Neural progenitor cell (in vitro differentiated cells): ENCODE measurements around the gene ANG. TPM values are rescaled to one million over a fixed set of nuclear protein-coding genes. Genes with fewer than 3 reads are reported as not detected.
"Not testable (repeated sequence)": the region's sequence is repeated elsewhere in the genome, so short reads cannot be mapped to it uniquely, and the experiment has no call there.

Source experiments
- DNase-seq: peaks from one replicate; pipeline ENCODE4 v3.0.0-alpha.2; 2016; ENCODE audit warnings: low spot score
- H2AFZ ChIP-seq: fragments of 200-600 bp; sonication (generic); replicated peaks from 2 replicates; pipeline ENCODE4 v1.6.1; 2016; ENCODE audit warnings: antibody characterized with exemption
- H3F3A ChIP-seq: fragments of 200-600 bp; sonication (generic); 2 replicates; pipeline ENCODE4 v1.6.1; 2016; ENCODE audit warnings: antibody characterized with exemption, low read depth
- H3K27ac ChIP-seq: fragments of 200-600 bp; sonication (generic); 2 replicates; pipeline ENCODE4 v1.5.1; 2016; ENCODE audit warnings: mild to moderate bottlenecking
- H3K27me3 ChIP-seq: fragments of 200-600 bp; sonication (generic); 2 replicates; pipeline ENCODE4 v1.6.1; 2016; ENCODE audit warnings: mild to moderate bottlenecking, moderate library complexity
- H3K36me3 ChIP-seq: fragments of 200-600 bp; sonication (generic); 2 replicates; pipeline ENCODE4 v1.5.1; 2016
- H3K4me1 ChIP-seq: fragments of 200-600 bp; sonication (generic); 2 replicates; pipeline ENCODE4 v1.6.1; 2016; ENCODE audit warnings: mixed run types
- H3K4me2 ChIP-seq: fragments of 200-600 bp; sonication (generic); 2 replicates; pipeline ENCODE4 v1.6.1; 2016
- H3K4me3 ChIP-seq: fragments of 200-600 bp; sonication (generic); 2 replicates; pipeline ENCODE4 v1.5.1; 2016
- H3K79me2 ChIP-seq: fragments of 200-600 bp; sonication (generic); 2 replicates; pipeline ENCODE4 v1.6.1; 2016; ENCODE audit warnings: low read depth
- H3K9ac ChIP-seq: fragments of 200-600 bp; sonication (generic); 2 replicates; pipeline ENCODE4 v1.6.1; 2016
- H3K9me3 ChIP-seq: fragments of 200-600 bp; sonication (generic); 2 replicates; pipeline ENCODE4 v1.5.1; 2016; ENCODE audit warnings: low read depth
- H4K20me1 ChIP-seq: fragments of 200-600 bp; sonication (generic); 2 replicates; pipeline ENCODE4 v1.6.1; 2016; ENCODE audit warnings: low read depth
- H3K27ac Mint-ChIP-seq: 3 replicates; pipeline ENCODE4 v1.8.0; 2021; ENCODE audit warnings: mixed read lengths
- H3K27me3 Mint-ChIP-seq: 2 replicates; pipeline ENCODE4 v1.8.0; 2022; ENCODE audit warnings: low read depth, mild to moderate bottlenecking, inconsistent platforms, moderate library complexity, mixed read lengths; ENCODE audit not compliant: insufficient read depth
- H3K36me3 Mint-ChIP-seq: 3 replicates; pipeline ENCODE4 v1.8.0; 2021; ENCODE audit warnings: mixed read lengths
- H3K4me1 Mint-ChIP-seq: 3 replicates; pipeline ENCODE4 v1.8.0; 2021; ENCODE audit warnings: mixed read lengths
- H3K4me3 Mint-ChIP-seq: 3 replicates; pipeline ENCODE4 v1.8.0; 2021; ENCODE audit warnings: mild to moderate bottlenecking, moderate library complexity, mixed read lengths
- H3K9me3 Mint-ChIP-seq: 3 replicates; pipeline ENCODE4 v1.8.0; 2020; ENCODE audit warnings: mixed read lengths
- CTCF ChIP-seq: fragments of 200-600 bp; sonication (generic); IDR thresholded peaks from 2 replicates; pipeline ENCODE4 v1.5.1; 2017; ENCODE audit warnings: antibody characterized with exemption, mild to moderate bottlenecking
- EZH2 ChIP-seq: fragments of 200-600 bp; sonication (generic); IDR thresholded peaks from 2 replicates; pipeline ENCODE4 v1.6.1; 2017; ENCODE audit warnings: antibody characterized with exemption, mild to moderate bottlenecking, moderate library complexity
- EZH2phosphoT487 ChIP-seq: fragments of 200-600 bp; sonication (generic); IDR thresholded peaks from 2 replicates; pipeline ENCODE4 v1.6.1; 2017; ENCODE audit warnings: antibody characterized with exemption
- total RNA-seq: library from RNA; depleted of rRNA; stranded (reverse); fragments of >200 nt; gene quantifications from 2 replicates; pipeline ENCODE4 v1.2.3, GENCODE V29; 2015; ENCODE audit warnings: low replicate concordance

Gene ANG
- total RNA-seq, 1 donor from 2014 or later: not detected

GRCh38 chr14:20722016-20722415 is 33.5 kb downstream of the ANG start:
- DNase-seq: no peak
- H3K9ac ChIP-seq: no peak overlapping the region
- H3K4me3 Mint-ChIP-seq: no peak overlapping the region
- H3K27me3 Mint-ChIP-seq: no peaks in the 10 kb centered on the region
- H3K27ac Mint-ChIP-seq: no peak overlapping the region
- no peaks in the 10 kb centered on the region for H3K4me1 ChIP-seq
- H3K9me3 Mint-ChIP-seq: peaks cover 6% of the 10 kb centered on the region
- H3K27me3 ChIP-seq: no peaks in the 10 kb centered on the region
- no peaks in the 10 kb centered on the region for H4K20me1 ChIP-seq
- H3K4me3 ChIP-seq: no peak overlapping the region
- no peak overlapping the region for H3K4me2 ChIP-seq
- no peaks in the 10 kb centered on the region for H3F3A ChIP-seq
- no peaks in the 10 kb centered on the region for H3K36me3 ChIP-seq
- H2AFZ ChIP-seq: no peak overlapping the region
- no peaks in the 10 kb centered on the region for H3K9me3 ChIP-seq
- no peaks in the 10 kb centered on the region for H3K36me3 Mint-ChIP-seq
- TF ChIP-seq EZH2 (no peak), CTCF (no peak), EZH2phosphoT487 (no peak)
- H3K79me2 ChIP-seq: no peaks in the 10 kb centered on the region
- no peak overlapping the region for H3K27ac ChIP-seq
- H3K4me1 Mint-ChIP-seq: no peaks in the 10 kb centered on the region

GRCh38 chr14:20723488-20723887 is 34.9 kb downstream of the ANG start:
- no peak for DNase-seq
- Mint-ChIP-seq H3K4me3 (no peak overlapping the region), H3K9me3 (peaks cover 6% of the 10 kb centered on the region), H3K27ac (no peak overlapping the region), H3K27me3 (no peaks in the 10 kb centered on the region), H3K4me1 (no peaks in the 10 kb centered on the region), H3K36me3 (no peaks in the 10 kb centered on the region)
- H3K4me1 ChIP-seq: no peaks in the 10 kb centered on the region
- no peaks in the 10 kb centered on the region for H3K27me3 ChIP-seq
- no peaks in the 10 kb centered on the region for H3F3A ChIP-seq
- H3K4me2 ChIP-seq: no peak overlapping the region
- no peaks in the 10 kb centered on the region for H4K20me1 ChIP-seq
- H3K4me3 ChIP-seq: no peak overlapping the region
- H3K9ac ChIP-seq: no peak overlapping the region
- TF ChIP-seq CTCF (no peak), EZH2 (no peak), EZH2phosphoT487 (no peak)
- H3K27ac ChIP-seq: no peak overlapping the region
- no peaks in the 10 kb centered on the region for H3K79me2 ChIP-seq
- H3K9me3 ChIP-seq: no peaks in the 10 kb centered on the region
- H2AFZ ChIP-seq: no peak overlapping the region
- no peaks in the 10 kb centered on the region for H3K36me3 ChIP-seq

- H3K9me3 Mint-ChIP-seq, H4K20me1 ChIP-seq, H3K9me3 ChIP-seq, H3K79me2 ChIP-seq, DNase-seq, H3K27me3 Mint-ChIP-seq, H3F3A ChIP-seq, H2AFZ ChIP-seq, H3K4me3 Mint-ChIP-seq, H3K27me3 ChIP-seq, H3K9ac ChIP-seq, H3K27ac ChIP-seq, H3K36me3 Mint-ChIP-seq, H3K4me1 Mint-ChIP-seq, H3K4me1 ChIP-seq, H3K4me3 ChIP-seq, H3K36me3 ChIP-seq, H3K4me2 ChIP-seq, H3K27ac Mint-ChIP-seq: not testable (repeated sequence)
Measured at GRCh38 chr14:20726121-20726520, 37.6 kb downstream of the ANG start.

GRCh38 chr14:20726531-20726930 is 38.0 kb downstream of the ANG start:
- Histone ChIP-seq H3K27me3 (no peaks in the 10 kb centered on the region), H3K79me2 (no peaks in the 10 kb centered on the region), H4K20me1 (no peaks in the 10 kb centered on the region), H3K9me3 (no peaks in the 10 kb centered on the region), H3K4me2 (no peak overlapping the region), H3K4me3 (no peak overlapping the region), H3K27ac (no peak overlapping the region), H3F3A (no peaks in the 10 kb centered on the region), H3K9ac (no peak overlapping the region), H3K4me1 (no peaks in the 10 kb centered on the region), H2AFZ (no peak overlapping the region), H3K36me3 (no peaks in the 10 kb centered on the region)
- H3K4me1 Mint-ChIP-seq: no peaks in the 10 kb centered on the region
- H3K27ac Mint-ChIP-seq: no peak overlapping the region
- H3K4me3 Mint-ChIP-seq: no peak overlapping the region
- no peak for DNase-seq
- H3K27me3 Mint-ChIP-seq: no peaks in the 10 kb centered on the region
- TF ChIP-seq CTCF: no peak
- TF ChIP-seq EZH2phosphoT487: no peak
- no peak for TF ChIP-seq EZH2
- peaks cover 5% of the 10 kb centered on the region for H3K9me3 Mint-ChIP-seq
- no peaks in the 10 kb centered on the region for H3K36me3 Mint-ChIP-seq
